Spleen (tissue), 7 donors: ENCODE results near the gene RBM15B.

Experiments
- POLR2A ChIP-seq, 3 donors: fragments of 450-650 bp; IDR thresholded peaks; one replicate each; pipeline ENCODE4 v1.5.1; 2017; ENCODE audit warnings: antibody characterized with exemption in 3 of 3, mild to moderate bottlenecking in 1 of 3
- POLR2AphosphoS5 ChIP-seq, 3 donors: sonication (generic); formaldehyde crosslinking; IDR thresholded peaks; one replicate each; pipeline ENCODE4 v1.5.1; 2017; ENCODE audit warnings: antibody characterized with exemption in 3 of 3
- TF ChIP-seq, protein P1 (sequence below), 11 experiments: fragments of 200-600 bp in 7 of 11; fragments of 450-650 bp in 4 of 11; sonication (generic) in 4 of 11; IDR thresholded peaks in 8 of 11; conservative IDR thresholded peaks in 3 of 11; 1 replicate in 7 of 11; 2 replicates in 4 of 11; pipeline versions ENCODE4 v1.4.0 to v1.8.0; 2016 to 2021; ENCODE audit warnings: antibody characterized with exemption in 11 of 11, inconsistent platforms in 4 of 11, mild to moderate bottlenecking in 1 of 11
- donor health status: DM: no; HTN: no; CAD: no; lungs with moderate emphysema.
- donor health status: DM: no; HTN: no; CAD: no.
- donor health status: DM: no; HTN: no; CAD: no.

DNA sequence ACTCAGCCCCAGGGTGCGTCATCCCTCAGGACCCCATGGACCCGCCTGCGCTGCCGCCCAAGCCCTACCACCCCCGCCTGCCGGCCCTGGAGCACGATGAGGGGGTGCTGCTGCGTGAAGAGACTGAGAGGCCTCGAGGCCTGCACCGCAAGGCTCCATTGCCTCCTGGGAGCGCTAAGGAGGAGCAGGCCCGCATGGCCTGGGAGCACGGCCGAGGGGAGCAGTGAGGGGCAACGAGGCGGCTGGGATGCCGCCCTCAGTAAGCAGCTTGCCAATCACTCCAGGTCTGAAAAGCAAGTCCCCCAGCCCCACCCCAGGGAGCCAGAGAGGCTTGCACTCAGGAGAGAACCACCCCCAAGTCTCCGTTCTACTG lies 9.8 kb upstream of the RBM15B start:
- TF ChIP-seq, protein P1, sequence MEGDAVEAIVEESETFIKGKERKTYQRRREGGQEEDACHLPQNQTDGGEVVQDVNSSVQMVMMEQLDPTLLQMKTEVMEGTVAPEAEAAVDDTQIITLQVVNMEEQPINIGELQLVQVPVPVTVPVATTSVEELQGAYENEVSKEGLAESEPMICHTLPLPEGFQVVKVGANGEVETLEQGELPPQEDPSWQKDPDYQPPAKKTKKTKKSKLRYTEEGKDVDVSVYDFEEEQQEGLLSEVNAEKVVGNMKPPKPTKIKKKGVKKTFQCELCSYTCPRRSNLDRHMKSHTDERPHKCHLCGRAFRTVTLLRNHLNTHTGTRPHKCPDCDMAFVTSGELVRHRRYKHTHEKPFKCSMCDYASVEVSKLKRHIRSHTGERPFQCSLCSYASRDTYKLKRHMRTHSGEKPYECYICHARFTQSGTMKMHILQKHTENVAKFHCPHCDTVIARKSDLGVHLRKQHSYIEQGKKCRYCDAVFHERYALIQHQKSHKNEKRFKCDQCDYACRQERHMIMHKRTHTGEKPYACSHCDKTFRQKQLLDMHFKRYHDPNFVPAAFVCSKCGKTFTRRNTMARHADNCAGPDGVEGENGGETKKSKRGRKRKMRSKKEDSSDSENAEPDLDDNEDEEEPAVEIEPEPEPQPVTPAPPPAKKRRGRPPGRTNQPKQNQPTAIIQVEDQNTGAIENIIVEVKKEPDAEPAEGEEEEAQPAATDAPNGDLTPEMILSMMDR (IDR thresholded peaks at IDR 0.05 in 8 of 11, conservative IDR thresholded peaks at IDR 0.05 in 3 of 11): no peak
- TF ChIP-seq POLR2A (IDR thresholded peaks at IDR 0.05) (no peak), POLR2AphosphoS5 (IDR thresholded peaks at IDR 0.05) (no peak)
